GM23248 (cell line): ENCODE data around the gene PRICKLE1. TPM values are rescaled to one million over a fixed set of nuclear protein-coding genes. Genes with fewer than 3 reads are reported as not detected.

Source experiments
- DNase-seq: peaks from one replicate; pipeline ENCODE4 v3.0.0-alpha.2; 2015
- H2AFZ ChIP-seq: fragments of 200-600 bp; sonication (generic); 2 replicates; pipeline ENCODE4 v1.6.1; 2016; ENCODE audit warnings: antibody characterized with exemption
- H3F3A ChIP-seq: fragments of 200-600 bp; sonication (generic); 2 replicates; pipeline ENCODE4 v1.6.1; 2016; ENCODE audit warnings: mild to moderate bottlenecking, antibody characterized with exemption, mixed run types; ENCODE audit not compliant: insufficient read depth
- H3K27ac ChIP-seq: fragments of 200-600 bp; sonication (generic); 2 replicates; pipeline ENCODE4 v1.5.1; 2016; ENCODE audit warnings: mild to moderate bottlenecking
- H3K27me3 ChIP-seq: fragments of 200-600 bp; sonication (generic); replicated peaks from 2 replicates; pipeline ENCODE4 v1.6.1; 2016; ENCODE audit warnings: mild to moderate bottlenecking; ENCODE audit not compliant: insufficient read depth
- H3K36me3 ChIP-seq: fragments of 200-600 bp; sonication (generic); 2 replicates; pipeline ENCODE4 v1.6.1; 2016; ENCODE audit warnings: low read depth, mild to moderate bottlenecking
- H3K4me1 ChIP-seq: fragments of 200-600 bp; sonication (generic); 2 replicates; pipeline ENCODE4 v1.6.1; 2016; ENCODE audit warnings: mild to moderate bottlenecking; ENCODE audit not compliant: insufficient read depth
- H3K4me2 ChIP-seq: fragments of 200-600 bp; sonication (generic); one replicate; pipeline ENCODE4 v1.6.1; 2016; ENCODE audit warnings: mild to moderate bottlenecking; ENCODE audit not compliant: unreplicated experiment
- H3K4me3 ChIP-seq: fragments of 200-600 bp; sonication (generic); 2 replicates; pipeline ENCODE4 v1.5.1; 2016; ENCODE audit warnings: mild to moderate bottlenecking
- H3K79me2 ChIP-seq: fragments of 200-600 bp; sonication (generic); 2 replicates; pipeline ENCODE4 v1.6.1; 2016; ENCODE audit warnings: mild to moderate bottlenecking; ENCODE audit not compliant: insufficient read depth
- H3K9ac ChIP-seq: fragments of 200-600 bp; sonication (generic); 2 replicates; pipeline ENCODE4 v1.6.1; 2016; ENCODE audit warnings: mild to moderate bottlenecking
- H3K9me2 ChIP-seq: fragments of 200-600 bp; sonication (generic); 2 replicates; pipeline ENCODE4 v1.6.1; 2016; ENCODE audit warnings: mixed run types, mild to moderate bottlenecking, moderate library complexity; ENCODE audit not compliant: insufficient read depth
- H3K9me3 ChIP-seq: fragments of 200-600 bp; sonication (generic); one replicate; pipeline ENCODE4 v1.6.1; 2017; ENCODE audit warnings: low read depth
- H4K20me1 ChIP-seq: fragments of 200-600 bp; sonication (generic); 2 replicates; pipeline ENCODE4 v1.6.0; 2016; ENCODE audit not compliant: insufficient read depth
- EZH2 ChIP-seq: fragments of 200-600 bp; sonication (generic); IDR thresholded peaks from 2 replicates; pipeline ENCODE4 v1.6.1; 2018; ENCODE audit warnings: antibody characterized with exemption, mild to moderate bottlenecking; ENCODE audit not compliant: insufficient read depth, poor library complexity, severe bottlenecking
- EZH2phosphoT487 ChIP-seq: fragments of 200-600 bp; sonication (generic); IDR thresholded peaks from 2 replicates; pipeline ENCODE4 v1.6.1; 2018; ENCODE audit warnings: antibody characterized with exemption, moderate library complexity, mild to moderate bottlenecking, low read depth; ENCODE audit not compliant: insufficient read depth
- WGBS, 2 experiments: methylation state at CpG; one replicate each; pipeline ENCODE4 v1.1.6; 2015 to 2017; ENCODE audit warnings: low lambda C conversion rate in 2 of 2, low coverage in 1 of 2; ENCODE audit errors: missing lambda C conversion rate in 2 of 2; 5-methylcytosine and 5-hydroxymethylcytosine counted together
- in situ Hi-C: fragments of 300-500 bp; cut with MboI; formaldehyde crosslinking; loops from 2 replicates; pipeline ENCODE4 v1.15.0; 2020
- polyA plus RNA-seq: library from polyadenylated mRNA; unstranded; fragments of >200 nt; fragmentation: Nextera tagmentation; extraction: Ambion mirVana; gene quantifications from 2 replicates; pipeline ENCODE4 v1.2.1, GENCODE V29; 2016
- total RNA-seq: library from RNA; depleted of rRNA; stranded (reverse); fragments of >200 nt; shearing (Covaris generic); gene quantifications from 2 replicates; pipeline ENCODE4 v1.2.3, GENCODE V29; 2014

PRICKLE1 gene
- total and polyA plus RNA-seq, 2 experiments from 2014 or later = 12.9 to 25.7 TPM

DNA sequence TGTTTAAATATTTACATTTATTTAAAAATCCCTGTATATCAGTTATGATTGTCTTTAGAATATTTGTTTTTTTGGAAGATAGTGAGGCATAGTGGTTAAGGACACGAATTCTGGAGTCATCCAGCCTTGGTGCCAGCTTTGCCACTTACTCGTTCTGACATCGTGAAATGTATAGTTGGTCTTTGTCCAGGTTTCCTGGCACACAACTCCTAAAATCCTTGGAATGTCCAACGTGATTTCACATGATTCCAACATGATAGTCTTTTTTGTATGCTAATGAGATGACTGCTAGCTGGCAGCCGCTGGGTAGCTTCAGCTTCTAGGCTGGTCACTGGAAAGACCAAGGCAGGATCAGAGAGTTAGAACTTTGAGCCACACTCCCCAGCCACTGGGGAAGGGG is 64.8 kb downstream of the PRICKLE1 start:
- Histone ChIP-seq H3K9ac (no peak overlapping the region), H3K9me2 (no peaks in the 10 kb centered on the region), H3K79me2 (peaks cover 70% of the 10 kb centered on the region), H2AFZ (no peak overlapping the region), H4K20me1 (no peaks in the 10 kb centered on the region), H3K4me3 (no peak overlapping the region), H3F3A (no peaks in the 10 kb centered on the region), H3K4me1 (peaks cover 4% of the 10 kb centered on the region; the same call in 1 of the 2 replicates), H3K4me2 (no peak overlapping the region), H3K9me3 (no peaks in the 10 kb centered on the region), H3K27ac (no peak overlapping the region), H3K36me3 (peaks cover 5% of the 10 kb centered on the region; the same call in 1 of the 2 replicates), H3K27me3 (no peaks in the 10 kb centered on the region)
- in situ Hi-C loops = no loop called here
- WGBS, 2 experiments = 65 to 71% methylated on average over 5 of the region's 5 CpGs
- no peak for TF ChIP-seq EZH2
- TF ChIP-seq EZH2phosphoT487 = no peak
- DNase-seq = peak; percentile 12

DNA sequence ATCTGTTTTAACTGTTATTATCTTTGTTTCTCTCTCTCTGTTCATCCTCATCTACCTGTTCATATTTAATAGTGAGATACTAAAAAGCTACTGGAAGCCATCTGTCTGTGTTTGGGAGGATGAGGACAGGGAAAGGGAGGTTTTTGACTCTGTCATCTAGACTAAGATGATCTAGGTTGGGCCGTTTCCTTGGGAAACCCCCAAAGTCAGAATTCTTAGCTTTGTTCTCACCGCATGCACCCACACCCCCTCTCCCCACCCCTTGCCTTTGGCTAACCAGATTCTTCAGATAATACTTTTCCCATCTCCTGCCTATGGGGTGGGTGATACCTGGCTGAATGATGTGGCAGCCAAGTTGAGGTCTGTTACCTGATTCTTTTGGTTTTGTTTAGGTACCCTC is 73.0 kb downstream of the PRICKLE1 start:
- no peaks in the 10 kb centered on the region for H3K36me3 ChIP-seq
- no peaks in the 10 kb centered on the region for H3F3A ChIP-seq
- H3K27ac ChIP-seq = no peak overlapping the region
- H3K9me2 ChIP-seq = no peaks in the 10 kb centered on the region
- no peaks in the 10 kb centered on the region for H3K4me1 ChIP-seq
- no peaks in the 10 kb centered on the region for H3K9me3 ChIP-seq
- no peak for DNase-seq
- in situ Hi-C loops = no loop called here
- no peak overlapping the region for H3K4me3 ChIP-seq
- H3K9ac ChIP-seq = no peak overlapping the region
- H3K27me3 ChIP-seq = no peaks in the 10 kb centered on the region
- H3K4me2 ChIP-seq = no peak overlapping the region
- H3K79me2 ChIP-seq = peaks cover 43% of the 10 kb centered on the region
- TF ChIP-seq EZH2phosphoT487 = no peak
- no peak for TF ChIP-seq EZH2
- H2AFZ ChIP-seq = no peak overlapping the region
- no peaks in the 10 kb centered on the region for H4K20me1 ChIP-seq
- 84% methylated on average over 2 of the region's 2 CpGs; no CpG with 5 or more reads in 1 of the 2 experiments for WGBS, 2 experiments

DNA sequence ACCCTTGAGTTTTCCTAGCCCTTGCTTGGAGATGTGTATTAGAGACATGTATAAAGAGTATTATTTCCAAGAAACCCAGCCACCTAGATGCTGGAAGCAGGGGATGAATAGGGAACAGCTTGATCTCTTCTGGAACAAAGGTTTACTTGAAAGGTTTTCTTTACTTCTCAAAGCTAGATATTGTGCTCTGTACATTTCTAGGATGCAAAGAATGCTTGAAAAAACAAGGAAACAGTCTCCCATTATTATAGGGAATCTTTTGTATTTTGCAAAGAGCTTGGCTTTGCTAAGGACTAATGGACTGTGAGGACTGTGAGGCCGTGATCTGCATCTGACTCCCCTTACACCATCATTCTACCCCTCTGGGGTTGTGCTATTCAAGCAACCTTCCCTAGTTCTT is 77.9 kb downstream of the PRICKLE1 start:
- H3K4me1 ChIP-seq = no peaks in the 10 kb centered on the region
- no peak overlapping the region for H2AFZ ChIP-seq
- no peaks in the 10 kb centered on the region for H3K36me3 ChIP-seq
- H3K79me2 ChIP-seq = peaks cover 40% of the 10 kb centered on the region
- in situ Hi-C loops = no loop called here
- H3K9me3 ChIP-seq = no peaks in the 10 kb centered on the region
- 42 to 67% methylated on average over 1 of the region's 1 CpG for WGBS, 2 experiments
- no peaks in the 10 kb centered on the region for H3F3A ChIP-seq
- H3K9me2 ChIP-seq = no peaks in the 10 kb centered on the region
- DNase-seq = no peak
- H3K27ac ChIP-seq = no peak overlapping the region
- H3K4me2 ChIP-seq = no peak overlapping the region
- no peak overlapping the region for H3K4me3 ChIP-seq
- no peaks in the 10 kb centered on the region for H3K27me3 ChIP-seq
- H4K20me1 ChIP-seq = no peaks in the 10 kb centered on the region
- no peak for TF ChIP-seq EZH2
- no peak for TF ChIP-seq EZH2phosphoT487
- no peak overlapping the region for H3K9ac ChIP-seq

DNA sequence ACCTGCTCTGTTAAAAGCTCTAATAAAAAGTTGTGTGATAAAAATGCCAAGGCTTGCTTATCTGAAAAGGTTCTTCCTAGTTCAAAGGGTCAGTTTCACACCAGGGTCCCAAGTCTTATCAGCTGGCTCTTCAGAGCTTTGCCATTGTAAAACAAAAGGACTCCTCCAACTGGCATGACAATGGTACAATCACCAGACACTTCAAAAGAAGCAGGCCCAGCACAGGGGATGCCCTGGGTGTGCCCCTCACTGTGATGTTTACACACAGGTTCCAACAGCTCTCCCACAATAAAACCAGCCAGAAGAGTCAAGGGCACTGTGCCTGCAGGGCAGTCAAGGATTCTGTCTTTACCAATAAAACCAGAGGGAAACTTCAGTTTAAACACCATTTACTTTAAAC is 78.7 kb downstream of the PRICKLE1 start:
- H3K79me2 ChIP-seq = peaks cover 35% of the 10 kb centered on the region
- no peaks in the 10 kb centered on the region for H4K20me1 ChIP-seq
- in situ Hi-C loops = no loop called here

DNA sequence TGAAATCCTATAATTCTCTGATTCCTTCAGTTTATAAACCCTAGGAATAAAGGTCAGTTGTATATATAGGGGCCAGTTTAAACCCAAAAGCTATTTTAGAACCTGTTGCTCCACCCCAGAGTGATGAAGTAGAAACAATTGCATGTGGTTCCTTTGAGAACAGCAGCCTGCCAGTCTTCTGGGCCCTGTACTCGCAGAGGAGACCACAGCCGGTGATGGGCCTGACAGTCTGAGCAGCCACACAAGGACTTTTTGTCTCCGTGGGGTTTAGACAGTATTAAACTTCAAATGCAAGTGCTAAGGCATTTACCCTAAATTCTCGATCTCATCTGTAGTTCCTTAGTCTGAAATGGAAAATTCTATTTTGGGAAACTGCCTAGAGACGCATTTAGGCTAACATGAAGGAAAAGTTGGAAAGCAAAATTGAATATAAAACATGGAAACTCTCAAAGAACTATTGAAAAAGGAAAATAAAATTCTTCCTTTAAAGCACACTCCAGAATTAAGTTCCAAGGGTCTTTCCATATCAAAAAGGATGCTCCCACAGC is 80.6 kb downstream of the PRICKLE1 start:
- DNase-seq = no peak
- H2AFZ ChIP-seq = no peak overlapping the region
- in situ Hi-C loops = no loop called here
- H3K4me1 ChIP-seq = no peaks in the 10 kb centered on the region
- no peaks in the 10 kb centered on the region for H3F3A ChIP-seq
- H3K27me3 ChIP-seq = no peaks in the 10 kb centered on the region
- 0 out of 2 replicates have a peak, but pooled peaks cover 3% of the 10 kb centered on the region for H4K20me1 ChIP-seq
- no peaks in the 10 kb centered on the region for H3K9me3 ChIP-seq
- no peak overlapping the region for H3K4me2 ChIP-seq
- H3K27ac ChIP-seq = no peak overlapping the region
- H3K79me2 ChIP-seq = peaks cover 53% of the 10 kb centered on the region
- TF ChIP-seq EZH2phosphoT487 = no peak
- no peaks in the 10 kb centered on the region for H3K9me2 ChIP-seq
- H3K9ac ChIP-seq = no peak overlapping the region
- H3K4me3 ChIP-seq = no peak overlapping the region
- 31 to 34% methylated on average over 5 of the region's 5 CpGs for WGBS, 2 experiments
- no peaks in the 10 kb centered on the region for H3K36me3 ChIP-seq

More for the DNA sequence above, 78.7 kb downstream of the PRICKLE1 start:
- no peak overlapping the region for H3K4me3 ChIP-seq
- H3K36me3 ChIP-seq = no peaks in the 10 kb centered on the region
- H2AFZ ChIP-seq = no peak overlapping the region
- TF ChIP-seq EZH2phosphoT487 = no peak
- TF ChIP-seq EZH2 = no peak
- H3F3A ChIP-seq = no peaks in the 10 kb centered on the region
- no peaks in the 10 kb centered on the region for H3K27me3 ChIP-seq
- DNase-seq = no peak
- H3K9me3 ChIP-seq = no peaks in the 10 kb centered on the region
- no peaks in the 10 kb centered on the region for H3K4me1 ChIP-seq
- H3K27ac ChIP-seq = no peak overlapping the region
- no peaks in the 10 kb centered on the region for H3K9me2 ChIP-seq
- H3K4me2 ChIP-seq = no peak overlapping the region
- H3K9ac ChIP-seq = no peak overlapping the region
